ENCODE results near the gene MTMR3. TPM values are rescaled to one million over a fixed set of nuclear protein-coding genes. Genes with fewer than 3 reads are reported as not detected.
"Not testable (repeated sequence)": the region's sequence is repeated elsewhere in the genome, so short reads cannot be mapped to it uniquely, and the experiment has no call there.

The MTMR3 gene
- total RNA-seq, 1 donor from 2014 or later = 20.6 TPM

GRCh38 chr22:30047364-30047738, 164.4 kb downstream of the MTMR3 start:
- intact Hi-C loops (cut with micrococcal nuclease) = no loop called here
- Mint-ChIP-seq H3K36me3 (ENCODE audit: low read depth) (no peaks in the 10 kb centered on the region), H3K9me3 (no peaks in the 10 kb centered on the region), H3K27ac (no peak overlapping the region), H3K4me1 (ENCODE audit: low read depth) (peaks cover 18% of the 10 kb centered on the region), H3K4me3 (peak overlapping the region; percentile 11), H3K27me3 (ENCODE audit: insufficient read depth) (no peaks in the 10 kb centered on the region)
- peak; percentile 48 for DNase-seq (ENCODE audit: low spot score)

GRCh38 chr22:30048681-30049080, 165.7 kb downstream of the MTMR3 start:
- Mint-ChIP-seq H3K9me3 (no peaks in the 10 kb centered on the region), H3K4me1 (ENCODE audit: low read depth) (peaks cover 18% of the 10 kb centered on the region), H3K4me3 (no peak overlapping the region), H3K27ac (no peak overlapping the region), H3K36me3 (ENCODE audit: low read depth) (no peaks in the 10 kb centered on the region), H3K27me3 (ENCODE audit: insufficient read depth) (no peaks in the 10 kb centered on the region)
- intact Hi-C loops (cut with micrococcal nuclease) = no loop called here
- no peak for DNase-seq (ENCODE audit: low spot score)

DNA sequence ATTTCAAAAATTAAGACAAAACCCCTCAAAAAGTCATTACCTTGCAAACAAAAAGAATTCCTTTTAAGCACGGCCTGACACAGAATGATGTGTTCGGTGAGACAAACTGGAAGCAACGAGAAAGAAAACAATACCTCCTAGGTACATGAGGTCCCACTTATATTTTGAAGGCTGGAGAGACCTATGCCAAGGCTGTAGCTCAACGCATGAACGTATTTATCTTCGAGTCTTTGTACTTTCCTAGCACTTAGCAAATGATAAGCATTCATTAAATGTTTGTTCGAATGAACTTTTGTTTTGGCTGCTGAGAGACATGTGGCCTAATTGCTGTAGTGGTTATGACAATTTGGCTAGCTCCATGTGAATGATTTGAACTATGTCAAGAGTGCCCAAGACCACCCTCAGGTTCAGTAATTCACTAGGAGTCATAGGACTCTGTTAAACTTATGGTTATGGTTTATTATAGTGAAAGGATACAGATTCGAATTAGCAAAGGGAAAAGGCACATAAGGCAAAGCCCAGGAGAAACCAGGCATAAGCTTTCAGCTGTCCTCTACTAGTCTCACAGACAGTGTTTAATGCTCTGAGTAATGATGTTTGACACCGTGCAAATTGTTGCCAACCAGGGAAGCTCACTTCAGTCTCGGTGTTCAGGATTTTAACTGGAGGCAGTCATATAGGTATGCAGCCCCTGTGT, 171.2 kb downstream of the MTMR3 start:
- no peaks in the 10 kb centered on the region for H3K36me3 Mint-ChIP-seq (ENCODE audit: low read depth)
- H3K9me3 Mint-ChIP-seq = peaks cover 9% of the 10 kb centered on the region
- DNase-seq (ENCODE audit: low spot score) = no peak
- H3K4me1 Mint-ChIP-seq (ENCODE audit: low read depth) = no peaks in the 10 kb centered on the region
- intact Hi-C loops (cut with micrococcal nuclease) = no loop called here
- peaks cover 4% of the 10 kb centered on the region for H3K27me3 Mint-ChIP-seq (ENCODE audit: insufficient read depth)
- H3K27ac Mint-ChIP-seq = no peak overlapping the region
- H3K4me3 Mint-ChIP-seq = no peak overlapping the region

DNA sequence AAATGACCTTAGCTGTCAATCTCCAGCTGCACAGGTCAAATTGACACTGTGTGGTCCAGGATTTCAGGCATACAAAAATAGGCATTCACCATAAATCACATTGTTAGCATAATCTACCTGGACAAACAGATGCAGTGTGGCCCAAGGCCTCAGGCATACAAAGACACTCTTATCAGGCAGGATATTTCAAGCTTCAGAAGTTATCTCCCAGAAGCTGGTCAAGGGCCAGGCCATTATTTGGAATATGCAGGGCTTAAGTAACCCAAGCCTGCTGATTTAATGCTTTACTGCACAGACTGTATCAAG, 171.7 kb downstream of the MTMR3 start:
- Mint-ChIP-seq H3K4me3 (no peak overlapping the region), H3K36me3 (ENCODE audit: low read depth) (no peaks in the 10 kb centered on the region), H3K27me3 (ENCODE audit: insufficient read depth) (peaks cover 4% of the 10 kb centered on the region), H3K4me1 (ENCODE audit: low read depth) (no peaks in the 10 kb centered on the region), H3K27ac (no peak overlapping the region), H3K9me3 (peaks cover 9% of the 10 kb centered on the region)
- no peak for DNase-seq (ENCODE audit: low spot score)
- intact Hi-C loops (cut with micrococcal nuclease) = no loop called here

GRCh38 chr22:30056015-30056414, 173.0 kb downstream of the MTMR3 start:
- Mint-ChIP-seq H3K27ac (no peak overlapping the region), H3K4me3 (no peak overlapping the region), H3K9me3 (peaks cover 9% of the 10 kb centered on the region), H3K36me3 (ENCODE audit: low read depth) (no peaks in the 10 kb centered on the region), H3K27me3 (ENCODE audit: insufficient read depth) (peaks cover 4% of the 10 kb centered on the region), H3K4me1 (ENCODE audit: low read depth) (no peaks in the 10 kb centered on the region)
- intact Hi-C loops (cut with micrococcal nuclease) = no loop called here
- no peak for DNase-seq (ENCODE audit: low spot score)

DNA sequence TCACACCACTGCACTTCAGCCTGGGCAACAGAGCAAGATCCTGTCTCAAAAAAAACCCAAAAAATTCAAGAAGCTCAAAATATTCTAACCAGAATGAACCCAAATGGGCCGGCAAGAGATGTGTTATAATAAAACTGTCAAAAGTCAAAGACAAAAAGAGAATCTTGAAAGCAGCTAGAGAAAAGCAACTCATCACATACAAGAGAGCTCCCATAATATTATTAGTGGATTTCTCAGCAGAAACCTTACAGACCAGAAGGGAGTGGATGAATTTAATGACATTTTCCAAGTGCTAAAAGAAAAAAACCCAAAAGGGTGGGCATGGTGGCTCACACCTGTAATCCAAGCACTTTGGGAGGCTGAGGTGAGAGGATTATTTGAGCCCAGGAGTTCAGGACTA, 174.4 kb downstream of the MTMR3 start:
- Mint-ChIP-seq H3K4me3 (no peak overlapping the region), H3K27ac (no peak overlapping the region), H3K27me3 (ENCODE audit: insufficient read depth) (peaks cover 6% of the 10 kb centered on the region), H3K36me3 (ENCODE audit: low read depth) (no peaks in the 10 kb centered on the region), H3K9me3 (peaks cover 14% of the 10 kb centered on the region), H3K4me1 (ENCODE audit: low read depth) (no peaks in the 10 kb centered on the region)
- intact Hi-C loops (cut with micrococcal nuclease) = no loop called here
- no peak for DNase-seq (ENCODE audit: low spot score)

DNA sequence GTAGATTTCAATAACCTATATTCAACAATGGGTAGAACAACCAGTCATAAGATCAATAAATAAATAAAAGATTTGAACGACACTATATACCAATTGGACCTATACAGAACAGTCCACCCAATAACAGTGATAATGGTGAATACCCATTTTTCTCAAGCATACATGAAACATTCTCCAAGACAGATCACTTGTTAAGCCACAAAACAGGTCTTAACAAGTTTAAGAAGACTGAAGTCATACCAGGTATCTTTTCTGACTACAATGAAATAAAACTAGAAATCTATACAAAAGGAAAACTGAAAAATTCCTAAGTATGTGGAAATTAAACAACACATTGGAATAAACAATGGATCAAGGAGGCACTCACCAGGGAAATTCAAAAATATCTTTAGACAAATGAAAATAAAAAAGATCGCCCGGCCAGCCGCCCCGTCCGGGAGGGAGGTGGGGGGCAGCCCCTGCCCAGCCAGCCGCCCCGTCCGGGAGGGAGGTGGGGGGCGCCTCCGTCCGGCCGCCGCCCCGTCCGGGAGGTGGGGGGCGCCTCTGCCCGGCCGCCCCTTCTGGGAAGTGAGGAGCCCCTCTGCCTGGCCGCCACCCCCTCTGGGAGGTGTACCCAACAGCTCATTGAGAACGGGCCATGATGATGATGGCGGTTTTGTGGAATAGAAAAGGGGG, 176.5 kb downstream of the MTMR3 start:
- not testable (repeated sequence) for H3K36me3 Mint-ChIP-seq (ENCODE audit: low read depth); H3K4me1 Mint-ChIP-seq (ENCODE audit: low read depth)

GRCh38 chr22:30061094-30061493, 178.1 kb downstream of the MTMR3 start:
- H3K4me3 Mint-ChIP-seq; H3K4me1 Mint-ChIP-seq (ENCODE audit: low read depth); H3K36me3 Mint-ChIP-seq (ENCODE audit: low read depth); intact Hi-C loops (cut with micrococcal nuclease); H3K27ac Mint-ChIP-seq; DNase-seq (ENCODE audit: low spot score): not testable (repeated sequence)
- peaks cover 11% of the 10 kb centered on the region for H3K27me3 Mint-ChIP-seq (ENCODE audit: insufficient read depth)
- H3K9me3 Mint-ChIP-seq = peaks cover 37% of the 10 kb centered on the region

More for the DNA sequence above, 176.5 kb downstream of the MTMR3 start:
- H3K4me3 Mint-ChIP-seq; H3K27me3 Mint-ChIP-seq (ENCODE audit: insufficient read depth); intact Hi-C loops (cut with micrococcal nuclease); H3K27ac Mint-ChIP-seq; DNase-seq (ENCODE audit: low spot score): not testable (repeated sequence)
- H3K9me3 Mint-ChIP-seq = peaks cover 30% of the 10 kb centered on the region

GRCh38 chr22:30062259-30062658, 179.3 kb downstream of the MTMR3 start:
- Mint-ChIP-seq H3K27ac (no peak overlapping the region), H3K4me3 (no peak overlapping the region), H3K4me1 (ENCODE audit: low read depth) (no peaks in the 10 kb centered on the region), H3K36me3 (ENCODE audit: low read depth) (no peaks in the 10 kb centered on the region), H3K9me3 (peaks cover 30% of the 10 kb centered on the region), H3K27me3 (ENCODE audit: insufficient read depth) (peaks cover 10% of the 10 kb centered on the region)
- intact Hi-C loops (cut with micrococcal nuclease) = no loop called here
- DNase-seq (ENCODE audit: low spot score) = no peak

DNA sequence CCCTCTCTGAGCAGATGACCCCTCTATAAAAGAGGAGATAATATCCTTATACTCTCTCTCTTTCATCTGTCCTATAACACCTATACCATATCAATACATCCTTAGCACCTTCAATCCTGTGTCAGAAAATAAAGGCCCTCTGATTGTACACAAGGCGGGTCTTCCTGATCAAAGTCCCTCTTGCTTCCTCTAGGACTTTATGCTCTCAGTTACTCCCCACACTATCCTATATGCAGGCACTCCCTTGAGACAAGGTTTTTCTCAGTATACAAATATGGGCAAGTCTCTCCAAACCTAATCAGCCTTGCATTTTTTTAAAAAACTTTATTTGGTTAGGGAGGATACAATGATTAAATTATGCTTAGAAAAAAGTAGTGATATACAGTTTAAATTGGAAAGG, 180.0 kb downstream of the MTMR3 start:
- peaks cover 27% of the 10 kb centered on the region for H3K9me3 Mint-ChIP-seq
- intact Hi-C loops (cut with micrococcal nuclease) = no loop called here

GRCh38 chr22:30064172-30064571, 181.2 kb downstream of the MTMR3 start:
- no peak overlapping the region for H3K4me3 Mint-ChIP-seq
- H3K4me1 Mint-ChIP-seq (ENCODE audit: low read depth) = no peaks in the 10 kb centered on the region
- peaks cover 7% of the 10 kb centered on the region for H3K27me3 Mint-ChIP-seq (ENCODE audit: insufficient read depth)
- no peak overlapping the region for H3K27ac Mint-ChIP-seq
- peaks cover 27% of the 10 kb centered on the region for H3K9me3 Mint-ChIP-seq
- no peak for DNase-seq (ENCODE audit: low spot score)
- H3K36me3 Mint-ChIP-seq (ENCODE audit: low read depth) = no peaks in the 10 kb centered on the region
- intact Hi-C loops (cut with micrococcal nuclease) = no loop called here

More for the DNA sequence above, 180.0 kb downstream of the MTMR3 start:
- peaks cover 7% of the 10 kb centered on the region for H3K27me3 Mint-ChIP-seq (ENCODE audit: insufficient read depth)
- H3K27ac Mint-ChIP-seq = no peak overlapping the region
- H3K4me3 Mint-ChIP-seq = no peak overlapping the region
- no peaks in the 10 kb centered on the region for H3K4me1 Mint-ChIP-seq (ENCODE audit: low read depth)
- no peak for DNase-seq (ENCODE audit: low spot score)
- no peaks in the 10 kb centered on the region for H3K36me3 Mint-ChIP-seq (ENCODE audit: low read depth)

DNA sequence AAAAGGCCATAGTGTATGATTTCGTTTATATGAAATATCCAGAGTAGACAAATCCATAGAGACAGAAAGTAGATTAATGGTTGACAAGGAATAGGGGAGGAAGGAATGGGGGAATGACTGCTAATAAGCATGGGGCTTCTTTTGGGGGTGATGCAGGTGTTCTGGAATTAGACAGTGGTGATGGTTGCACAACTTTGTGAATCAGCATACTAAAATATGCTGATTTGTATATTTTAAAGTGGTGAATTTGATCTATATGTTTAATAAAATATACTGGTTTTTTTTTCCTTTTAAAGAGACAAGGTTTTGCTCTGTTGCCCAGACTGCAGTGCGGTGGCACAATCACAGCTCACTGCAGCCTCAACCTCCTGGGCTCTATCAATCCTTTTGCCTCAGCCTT, 190.8 kb downstream of the MTMR3 start:
- H3K36me3 Mint-ChIP-seq (ENCODE audit: low read depth) = no peaks in the 10 kb centered on the region
- H3K4me1 Mint-ChIP-seq (ENCODE audit: low read depth) = peaks cover 18% of the 10 kb centered on the region
- intact Hi-C loops (cut with micrococcal nuclease) = no loop called here
- H3K9me3 Mint-ChIP-seq = no peaks in the 10 kb centered on the region
- no peak overlapping the region for H3K4me3 Mint-ChIP-seq
- no peak overlapping the region for H3K27ac Mint-ChIP-seq
- H3K27me3 Mint-ChIP-seq (ENCODE audit: insufficient read depth) = peaks cover 12% of the 10 kb centered on the region
- DNase-seq (ENCODE audit: low spot score) = no peak

GRCh38 chr22:30074147-30074546, 191.2 kb downstream of the MTMR3 start:
- intact Hi-C loops (cut with micrococcal nuclease) = no loop called here
- H3K27ac Mint-ChIP-seq = no peak overlapping the region
- no peak overlapping the region for H3K4me3 Mint-ChIP-seq
- no peak for DNase-seq (ENCODE audit: low spot score)
- no peaks in the 10 kb centered on the region for H3K36me3 Mint-ChIP-seq (ENCODE audit: low read depth)
- H3K9me3 Mint-ChIP-seq = no peaks in the 10 kb centered on the region
- H3K27me3 Mint-ChIP-seq (ENCODE audit: insufficient read depth) = peaks cover 12% of the 10 kb centered on the region
- peaks cover 22% of the 10 kb centered on the region for H3K4me1 Mint-ChIP-seq (ENCODE audit: low read depth)

All from activated T-helper 1 cell treated with anti-CD3 and anti-CD28 coated beads, Interleukin-12 subunit alpha, Interleukin-12 subunit beta, Interleukin-2, Interleukin-4 antibody, amounts not matched to agents 30 ng/mL and 10 ng/mL and 1 ng/mL, durations not matched to agents 14 hours and 24 hours and 36 hours (primary cell).